Fibroblast of mammary gland (primary cell): ENCODE data around the gene AK9.
A peak's percentile ranks its signal among the peaks of the same experiment; 100 is the strongest.

Experiments used
- DNase-seq: peaks from one replicate; pipeline ENCODE4 v3.0.0-alpha.2; 2010; ENCODE audit warnings: low read depth
- H3K4me3 ChIP-seq: 2 replicates; pipeline ENCODE4 v1.5.1; 2011; ENCODE audit warnings: low read depth, mild to moderate bottlenecking, low read length, moderate library complexity; ENCODE audit not compliant: control insufficient read depth
- CTCF ChIP-seq: conservative IDR thresholded peaks from 2 replicates; pipeline ENCODE4 v1.5.1; 2011; ENCODE audit warnings: low read depth, low read length, inconsistent platforms; ENCODE audit not compliant: control insufficient read depth, insufficient read depth

AK9 gene

GRCh38 chr6:109628158-109629000 lies 62.6 kb downstream of the AK9 start:
- TF ChIP-seq CTCF, result no peak
- H3K4me3 ChIP-seq, result no peak overlapping the region
- DNase-seq, result no peak

- no peak overlapping the region for H3K4me3 ChIP-seq
- no peak for TF ChIP-seq CTCF
- no peak for DNase-seq
Measured at GRCh38 chr6:109626311-109626710, 64.7 kb downstream of the AK9 start.

GRCh38 chr6:109625199-109625598 lies 65.8 kb downstream of the AK9 start:
- no peak for TF ChIP-seq CTCF
- H3K4me3 ChIP-seq, result no peak overlapping the region
- DNase-seq, result no peak

- no peak for DNase-seq
- H3K4me3 ChIP-seq, result no peak overlapping the region
- no peak for TF ChIP-seq CTCF
Measured at GRCh38 chr6:109623288-109623687, 67.7 kb downstream of the AK9 start.

GRCh38 chr6:109612268-109612667 lies 78.7 kb downstream of the AK9 start:
- no peak for TF ChIP-seq CTCF
- no peak for DNase-seq
- no peak overlapping the region for H3K4me3 ChIP-seq

GRCh38 chr6:109611502-109611901 lies 79.5 kb downstream of the AK9 start:
- no peak for TF ChIP-seq CTCF
- DNase-seq, result no peak
- H3K4me3 ChIP-seq, result no peak overlapping the region

- H3K4me3 ChIP-seq, result no peak overlapping the region
- DNase-seq, result peak; percentile 18
Measured at GRCh38 chr6:109610590-109610989, 80.4 kb downstream of the AK9 start.

More at GRCh38 chr6:109610590-109610989, 80.4 kb downstream of the AK9 start:
- TF ChIP-seq CTCF, result no peak
